ENCODE results near the gene CARD14. TPM values are rescaled to one million over a fixed set of nuclear protein-coding genes. Genes with fewer than 3 reads are reported as not detected.

CARD14 gene
- total and polyA plus RNA-seq, 2 donors, result 1.2 to 3.3 TPM

- WGBS, result 95% methylated on average over 12 of the region's 12 CpGs
- no peak for DNase-seq (ENCODE audit: extremely low spot score)
- H3K4me3 ChIP-seq (ENCODE audit: low read depth, low read length), result no peak overlapping the region
Measured at GRCh38 chr17:80182845-80183223, 13.0 kb downstream of the CARD14 start.

GRCh38 chr17:80183581-80184422 is 14.0 kb downstream of the CARD14 start:
- Histone ChIP-seq H3K4me1 (ENCODE audit: insufficient read depth) (no peaks in the 10 kb centered on the region), H3K27ac (ENCODE audit: low read depth) (no peak overlapping the region), H3K36me3 (ENCODE audit: insufficient read depth) (peaks cover 2% of the 10 kb centered on the region), H3K4me3 (ENCODE audit: low read depth, low read length) (no peak overlapping the region)
- 82% methylated on average over 26 of the region's 26 CpGs for WGBS
- DNase-seq (ENCODE audit: extremely low spot score), result no peak

More at GRCh38 chr17:80182845-80183223, 13.0 kb downstream of the CARD14 start:
- peaks cover 2% of the 10 kb centered on the region for H3K36me3 ChIP-seq (ENCODE audit: insufficient read depth)
- H3K4me1 ChIP-seq (ENCODE audit: insufficient read depth), result no peaks in the 10 kb centered on the region
- H3K27ac ChIP-seq (ENCODE audit: low read depth), result no peak overlapping the region

GRCh38 chr17:80184423-80184714 is 14.5 kb downstream of the CARD14 start:
- Histone ChIP-seq H3K4me3 (ENCODE audit: low read depth, low read length) (no peak overlapping the region), H3K27ac (ENCODE audit: low read depth) (no peak overlapping the region), H3K36me3 (ENCODE audit: insufficient read depth) (peaks cover 2% of the 10 kb centered on the region), H3K4me1 (ENCODE audit: insufficient read depth) (no peaks in the 10 kb centered on the region)
- DNase-seq (ENCODE audit: extremely low spot score), result no peak
- WGBS, result 71% methylated on average over 10 of the region's 10 CpGs

- H3K4me3 ChIP-seq (ENCODE audit: low read depth, low read length), result no peak overlapping the region
- 87% methylated on average over 9 of the region's 9 CpGs for WGBS
- H3K4me1 ChIP-seq (ENCODE audit: insufficient read depth), result no peaks in the 10 kb centered on the region
- DNase-seq (ENCODE audit: extremely low spot score), result no peak
- H3K27ac ChIP-seq (ENCODE audit: low read depth), result no peak overlapping the region
- peaks cover 2% of the 10 kb centered on the region for H3K36me3 ChIP-seq (ENCODE audit: insufficient read depth)
Measured at GRCh38 chr17:80185968-80186367, 16.1 kb downstream of the CARD14 start.

GRCh38 chr17:80187090-80187489 is 17.3 kb downstream of the CARD14 start:
- Histone ChIP-seq H3K4me1 (ENCODE audit: insufficient read depth) (no peaks in the 10 kb centered on the region), H3K36me3 (ENCODE audit: insufficient read depth) (no peaks in the 10 kb centered on the region), H3K27ac (ENCODE audit: low read depth) (no peak overlapping the region), H3K4me3 (ENCODE audit: low read depth, low read length) (peak overlapping the region; percentile 19)
- WGBS, result 71% methylated on average over 16 of the region's 16 CpGs
- DNase-seq (ENCODE audit: extremely low spot score), result no peak

GRCh38 chr17:80187515-80187941 is 17.7 kb downstream of the CARD14 start:
- no peaks in the 10 kb centered on the region for H3K36me3 ChIP-seq (ENCODE audit: insufficient read depth)
- H3K27ac ChIP-seq (ENCODE audit: low read depth), result no peak overlapping the region
- 40% methylated on average over 18 of the region's 18 CpGs for WGBS
- H3K4me3 ChIP-seq (ENCODE audit: low read depth, low read length), result peak overlapping the region; percentile 19
- H3K4me1 ChIP-seq (ENCODE audit: insufficient read depth), result no peaks in the 10 kb centered on the region
- no peak for DNase-seq (ENCODE audit: extremely low spot score)

- no peak overlapping the region for H3K27ac ChIP-seq (ENCODE audit: low read depth)
- no peaks in the 10 kb centered on the region for H3K4me1 ChIP-seq (ENCODE audit: insufficient read depth)
- no peak for DNase-seq (ENCODE audit: extremely low spot score)
- H3K36me3 ChIP-seq (ENCODE audit: insufficient read depth), result no peaks in the 10 kb centered on the region
- no peak overlapping the region for H3K4me3 ChIP-seq (ENCODE audit: low read depth, low read length)
- WGBS, result 91% methylated on average over 23 of the region's 23 CpGs
Measured at GRCh38 chr17:80189611-80190010, 19.8 kb downstream of the CARD14 start.

GRCh38 chr17:80190716-80191115 is 20.9 kb downstream of the CARD14 start:
- 97% methylated on average over 10 of the region's 10 CpGs for WGBS
- H3K4me1 ChIP-seq (ENCODE audit: insufficient read depth), result no peaks in the 10 kb centered on the region
- no peak for DNase-seq (ENCODE audit: extremely low spot score)
- no peak overlapping the region for H3K4me3 ChIP-seq (ENCODE audit: low read depth, low read length)
- no peaks in the 10 kb centered on the region for H3K36me3 ChIP-seq (ENCODE audit: insufficient read depth)
- no peak overlapping the region for H3K27ac ChIP-seq (ENCODE audit: low read depth)

- no peak for DNase-seq (ENCODE audit: extremely low spot score)
- Histone ChIP-seq H3K36me3 (ENCODE audit: insufficient read depth) (no peaks in the 10 kb centered on the region), H3K4me3 (ENCODE audit: low read depth, low read length) (no peak overlapping the region), H3K4me1 (ENCODE audit: insufficient read depth) (no peaks in the 10 kb centered on the region), H3K27ac (ENCODE audit: low read depth) (no peak overlapping the region)
- 74% methylated on average over 20 of the region's 20 CpGs for WGBS
Measured at GRCh38 chr17:80191192-80191591, 21.4 kb downstream of the CARD14 start.

GRCh38 chr17:80191865-80192661 is 22.2 kb downstream of the CARD14 start:
- H3K4me1 ChIP-seq (ENCODE audit: insufficient read depth), result no peaks in the 10 kb centered on the region
- no peak overlapping the region for H3K4me3 ChIP-seq (ENCODE audit: low read depth, low read length)
- DNase-seq (ENCODE audit: extremely low spot score), result peak; percentile 42
- peak overlapping the region; percentile 65 for H3K27ac ChIP-seq (ENCODE audit: low read depth)
- H3K36me3 ChIP-seq (ENCODE audit: insufficient read depth), result no peaks in the 10 kb centered on the region
- WGBS, result 46% methylated on average over 29 of the region's 29 CpGs

GRCh38 chr17:80195141-80195540 is 25.3 kb downstream of the CARD14 start:
- no peak for DNase-seq (ENCODE audit: extremely low spot score)
- H3K36me3 ChIP-seq (ENCODE audit: insufficient read depth), result no peaks in the 10 kb centered on the region
- 83% methylated on average over 14 of the region's 14 CpGs for WGBS

GRCh38 chr17:80195671-80196529 is 26.1 kb downstream of the CARD14 start:
- H3K27ac ChIP-seq (ENCODE audit: low read depth), result no peak overlapping the region
- no peaks in the 10 kb centered on the region for H3K36me3 ChIP-seq (ENCODE audit: insufficient read depth)
- no peak overlapping the region for H3K4me3 ChIP-seq (ENCODE audit: low read depth, low read length)
- DNase-seq (ENCODE audit: extremely low spot score), result no peak
- H3K4me1 ChIP-seq (ENCODE audit: insufficient read depth), result no peaks in the 10 kb centered on the region
- 58% methylated on average over 27 of the region's 27 CpGs for WGBS

More at GRCh38 chr17:80195141-80195540, 25.3 kb downstream of the CARD14 start:
- Histone ChIP-seq H3K27ac (ENCODE audit: low read depth) (no peak overlapping the region), H3K4me3 (ENCODE audit: low read depth, low read length) (no peak overlapping the region), H3K4me1 (ENCODE audit: insufficient read depth) (no peaks in the 10 kb centered on the region)

GRCh38 chr17:80196652-80197051 is 26.8 kb downstream of the CARD14 start:
- Histone ChIP-seq H3K27ac (ENCODE audit: low read depth) (no peak overlapping the region), H3K4me3 (ENCODE audit: low read depth, low read length) (no peak overlapping the region), H3K36me3 (ENCODE audit: insufficient read depth) (no peaks in the 10 kb centered on the region), H3K4me1 (ENCODE audit: insufficient read depth) (no peaks in the 10 kb centered on the region)
- WGBS, result 90% methylated on average over 7 of the region's 7 CpGs
- DNase-seq (ENCODE audit: extremely low spot score), result no peak

Measured in urinary bladder (tissue), 4 donors.